HL-60 (cell line): ENCODE measurements around the gene HNRNPAB.

Experiments
- CTCF ChIP-seq: IDR thresholded peaks from one replicate; pipeline ENCODE4 v1.5.1; 2011; ENCODE audit warnings: low read length, control low read depth, inconsistent platforms; ENCODE audit not compliant: insufficient read depth
- POLR2AphosphoS5 ChIP-seq: IDR thresholded peaks from 2 replicates; pipeline ENCODE4 v1.6.1; 2012; ENCODE audit warnings: low read depth

GRCh38 chr5:178234121-178234749, 29.9 kb downstream of the HNRNPAB start:
- TF ChIP-seq CTCF: no peak
- no peak for TF ChIP-seq POLR2AphosphoS5
